Kidney (tissue), 14 donors: Measurements from ENCODE around the gene LAPTM5. TPM values are rescaled to one million over a fixed set of nuclear protein-coding genes. Genes with fewer than 3 reads are reported as not detected.

Source experiments
- DNase-seq, 5 donors: peaks; one replicate each; pipeline ENCODE4 v3.0.0-alpha.2; 2013 to 2020
- FAIRE-seq: peaks from 2 replicates; lab custom pipeline; 2012; peaks lifted over from hg19 to GRCh38; lab: Jason Lieb, UNC
- H3K27ac ChIP-seq, 2 donors: one replicate each; pipeline ENCODE4 v1.7.0; 2013; ENCODE audit warnings: low read depth in 2 of 2, low read length in 2 of 2, inconsistent platforms in 1 of 2
- H3K27me3 ChIP-seq: one replicate; pipeline ENCODE4 v1.7.1; 2013; ENCODE audit warnings: low read length, inconsistent platforms; ENCODE audit not compliant: control insufficient read depth, insufficient read depth
- H3K36me3 ChIP-seq, 3 donors: one replicate each; pipeline versions ENCODE4 v1.7.0 to v1.7.1; 2013; ENCODE audit warnings: low read length in 3 of 3, control low read depth in 1 of 3, inconsistent platforms in 1 of 3; ENCODE audit not compliant: insufficient read depth in 3 of 3, control insufficient read depth in 2 of 3
- H3K4me1 ChIP-seq, 3 donors: one replicate each; pipeline versions ENCODE4 v1.7.0 to v1.7.1; 2013; ENCODE audit warnings: low read length in 3 of 3, inconsistent platforms in 1 of 3, low read depth in 1 of 3; ENCODE audit not compliant: control insufficient read depth in 2 of 3, insufficient read depth in 2 of 3
- H3K4me3 ChIP-seq, 3 donors: one replicate each; pipeline versions ENCODE4 v1.7.0 to v1.8.1; 2013; ENCODE audit warnings: low read length in 3 of 3, control low read depth in 1 of 3, inconsistent platforms in 1 of 3
- H3K9ac ChIP-seq, 3 donors: one replicate each; pipeline versions ENCODE4 v1.7.0 to v1.7.1; 2013; ENCODE audit warnings: low read length in 3 of 3, control low read depth in 1 of 3, inconsistent platforms in 1 of 3
- H3K9me3 ChIP-seq, 3 donors: one replicate each; pipeline versions ENCODE4 v1.7.0 to v1.7.1; 2013; ENCODE audit warnings: low read length in 3 of 3, control low read depth in 1 of 3, inconsistent platforms in 1 of 3; ENCODE audit not compliant: control insufficient read depth in 2 of 3, insufficient read depth in 1 of 3
- CTCF ChIP-seq: IDR thresholded peaks from 3 replicates; pipeline ENCODE4 v1.5.1; 2012; ENCODE audit warnings: mild to moderate bottlenecking, moderate library complexity, borderline replicate concordance; ENCODE audit not compliant: insufficient read depth; ENCODE audit errors: extremely low read depth
- intact Hi-C: fragments of 100-400 bp; cut with DNase I; formaldehyde crosslinking; loops from one replicate; pipeline ENCODE4 v1.11.1; 2022
- microRNA-seq: library from miRNA; unstranded; fragments of <30 nt; microRNA quantifications from one replicate; pipeline ENCODE4 v1.2.0, GENCODE V29; 2020
- polyA plus RNA-seq: library from polyadenylated mRNA; stranded (reverse); fragments of 350-450 nt; fragmentation: Illumina TruSeq; extraction: RNeasy Lipid Tissue Mini Kit (QIAGEN cat#74804); gene quantifications from one replicate; pipeline ENCODE4 v1.2.3, GENCODE V29; 2014; ENCODE audit warnings: low read depth, low replicate concordance; ENCODE audit not compliant: insufficient read depth
- total RNA-seq: library from RNA; stranded (reverse); fragmentation: NEBNext Ultra II Directional; extraction: Animal tissue kit (Norgen Biotek cat#: 25700); gene quantifications from one replicate; pipeline ENCODE4 v1.2.1, GENCODE V29; 2021
- donor health status: control.
- donor health status: control.
- donor health status: control.
- donor health status: control.
- donor health status: control.
- donor health status: DM: yes; HTN: yes; CAD: no.
- donor health status: Normal renal cell carcinoma (clear cell type).

The LAPTM5 gene
- total and polyA plus RNA-seq, 2 donors from 2014 or later: 23.5 to 108 TPM

DNA sequence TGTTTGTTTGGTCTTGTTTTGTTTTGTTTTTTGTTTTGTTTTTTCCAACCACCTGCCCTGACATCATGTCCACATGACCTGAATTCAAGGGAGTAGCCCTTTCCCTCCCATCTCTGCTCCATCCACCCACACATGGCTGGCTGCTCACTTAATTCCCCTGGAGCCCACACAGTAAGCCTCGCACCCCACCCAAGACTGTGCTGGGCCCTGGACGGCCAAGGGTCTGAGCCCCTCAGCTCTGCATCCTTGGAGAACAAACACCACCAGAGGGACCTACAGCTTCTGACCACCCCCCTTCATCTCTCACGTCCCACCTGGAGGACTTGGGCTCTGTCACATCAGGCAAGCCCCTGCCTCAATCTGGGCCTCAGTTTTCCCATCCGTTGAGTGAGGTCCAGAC is 73.3 kb downstream of the LAPTM5 start:
- no peak overlapping the region for H3K27ac ChIP-seq
- H3K27me3 ChIP-seq: peaks cover 10% of the 10 kb centered on the region
- intact Hi-C loops: no loop called here
- no peaks in the 10 kb centered on the region for H3K36me3 ChIP-seq
- FAIRE-seq: no peak
- no peak overlapping the region for H3K9ac ChIP-seq
- no peaks in the 10 kb centered on the region for H3K4me1 ChIP-seq
- peak in 1 of 5 donors; percentile 22 for DNase-seq
- TF ChIP-seq CTCF: no peak
- no peaks in the 10 kb centered on the region for H3K9me3 ChIP-seq
- no peak overlapping the region for H3K4me3 ChIP-seq

DNA sequence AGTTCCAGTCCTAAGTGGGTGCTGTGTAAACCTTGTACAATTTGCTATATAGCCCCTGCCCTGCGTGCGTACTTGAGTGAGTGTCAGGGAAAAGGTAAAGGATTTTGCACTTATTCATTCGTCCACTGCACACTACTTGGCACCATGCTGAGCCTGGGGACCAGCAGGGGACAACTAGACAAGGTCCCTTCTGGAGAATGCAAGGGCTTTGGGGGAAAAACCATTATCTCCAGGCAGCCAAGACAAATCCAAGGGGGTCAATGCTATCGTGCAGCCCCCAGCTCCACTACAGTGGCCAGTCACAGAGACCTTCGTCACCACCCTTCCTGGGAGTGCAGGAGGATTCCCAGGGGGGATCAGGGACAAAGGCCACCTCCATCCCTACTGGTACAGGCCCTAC is 73.9 kb downstream of the LAPTM5 start:
- no peak for TF ChIP-seq CTCF
- DNase-seq (no peak), FAIRE-seq (no peak)
- Histone ChIP-seq H3K27ac (no peak overlapping the region), H3K27me3 (peaks cover 10% of the 10 kb centered on the region), H3K36me3 (no peaks in the 10 kb centered on the region), H3K4me1 (no peaks in the 10 kb centered on the region), H3K9me3 (no peaks in the 10 kb centered on the region), H3K4me3 (no peak overlapping the region), H3K9ac (no peak overlapping the region)
- intact Hi-C loops: no loop called here

Small RNAs within 50 kb of the gene (microRNA-seq; reads per million reads assigned to microRNA genes)
- not detected for gene MIR4420

Other genes with a start within 250 kb of the LAPTM5 start
- gene MATN1, start 34.2 kb downstream of the LAPTM5 start, total RNA-seq: 0.13 TPM
- not detected for gene MATN1, start 34.2 kb downstream of the LAPTM5 start, polyA plus RNA-seq
- gene SDC3, start 151.0 kb upstream of the LAPTM5 start, total RNA-seq: 58.7 TPM
- gene SDC3, start 151.0 kb upstream of the LAPTM5 start, polyA plus RNA-seq: 11.0 TPM